Measurements from ENCODE around the gene KLHL9. TPM values are rescaled to one million over a fixed set of nuclear protein-coding genes. Genes with fewer than 3 reads are reported as not detected.

The KLHL9 gene
- total and polyA plus RNA-seq, 8 donors: 4.1 to 35.7 (median 9.6) TPM

- Histone ChIP-seq H3K4me3 (no peak overlapping the region), H3K27ac (no peak overlapping the region), H3K4me1 (no peaks in the 10 kb centered on the region), H3K9me3 (no peaks in the 10 kb centered on the region), H3K36me3 (no peaks in the 10 kb centered on the region), H3K27me3 (no peaks in the 10 kb centered on the region)
- no peak for TF ChIP-seq POLR2AphosphoS5 (IDR thresholded peaks at IDR 0.05)
- no peak for TF ChIP-seq CTCF (IDR thresholded peaks at IDR 0.05)
- TF ChIP-seq EP300 (IDR thresholded peaks at IDR 0.05): no peak
- no peak for TF ChIP-seq POLR2A (IDR thresholded peaks at IDR 0.05)
- 89 to 94% (median 90%) methylated on average over 5 of the region's 5 CpGs for WGBS, 5 donors
- DNase-seq: no peak
- intact Hi-C loops (cut with DNase I; ENCODE audit: low total_unique reads): no loop called here
Observed at GRCh38 chr9:21286099-21286498, 49.1 kb downstream of the KLHL9 start.

GRCh38 chr9:21281275-21281674 lies 53.9 kb downstream of the KLHL9 start:
- H3K4me3 ChIP-seq: no peak overlapping the region
- no peak for DNase-seq
- H3K27me3 ChIP-seq: no peaks in the 10 kb centered on the region
- no peaks in the 10 kb centered on the region for H3K9me3 ChIP-seq
- no peak for TF ChIP-seq POLR2AphosphoS5 (IDR thresholded peaks at IDR 0.05)
- no peak for TF ChIP-seq EP300 (IDR thresholded peaks at IDR 0.05)
- no peak for TF ChIP-seq CTCF (IDR thresholded peaks at IDR 0.05)
- no peak for TF ChIP-seq POLR2A (IDR thresholded peaks at IDR 0.05)
- WGBS, 5 donors: 29 to 83% (median 60%) methylated on average over 2 of the region's 2 CpGs
- intact Hi-C loops (cut with DNase I; ENCODE audit: low total_unique reads): no loop called here
- no peak overlapping the region for H3K27ac ChIP-seq
- H3K4me1 ChIP-seq: no peaks in the 10 kb centered on the region
- H3K36me3 ChIP-seq: no peaks in the 10 kb centered on the region

Other genes starting within 250 kb of the KLHL9 start
- gene IFNW1, start 193.6 kb downstream of the KLHL9 start, total RNA-seq: not detected
- gene IFNW1, start 193.6 kb downstream of the KLHL9 start, polyA plus RNA-seq: not detected
- gene IFNA21, start 168.7 kb downstream of the KLHL9 start, total RNA-seq: not detected
- not detected for gene IFNA21, start 168.7 kb downstream of the KLHL9 start, polyA plus RNA-seq
- gene IFNA4, start 147.8 kb downstream of the KLHL9 start, total RNA-seq: not detected
- not detected for gene IFNA4, start 147.8 kb downstream of the KLHL9 start, polyA plus RNA-seq
- gene IFNA7, start 133.2 kb downstream of the KLHL9 start, total RNA-seq: not detected
- not detected for gene IFNA7, start 133.2 kb downstream of the KLHL9 start, polyA plus RNA-seq
- not detected for gene IFNA10, start 128.3 kb downstream of the KLHL9 start, total RNA-seq
- not detected for gene IFNA10, start 128.3 kb downstream of the KLHL9 start, polyA plus RNA-seq
- not detected for gene IFNA16, start 118.1 kb downstream of the KLHL9 start, total RNA-seq
- gene IFNA16, start 118.1 kb downstream of the KLHL9 start, polyA plus RNA-seq: not detected
- not detected for gene IFNA17, start 107.2 kb downstream of the KLHL9 start, total RNA-seq
- not detected for gene IFNA17, start 107.2 kb downstream of the KLHL9 start, polyA plus RNA-seq
- gene IFNA14, start 95.4 kb downstream of the KLHL9 start, total RNA-seq: not detected
- gene IFNA14, start 95.4 kb downstream of the KLHL9 start, polyA plus RNA-seq: not detected
- gene IFNA5, start 30.1 kb downstream of the KLHL9 start, total RNA-seq: 1 to 10 TPM in 1 of 5 donors, under 1 TPM in 1, not detected in 3; 0.92 to 1.6 TPM
- not detected for gene IFNA5, start 30.1 kb downstream of the KLHL9 start, polyA plus RNA-seq
- not detected for gene IFNA6, start 15.5 kb upstream of the KLHL9 start, total RNA-seq
- not detected for gene IFNA6, start 15.5 kb upstream of the KLHL9 start, polyA plus RNA-seq
- gene IFNA13, start 32.7 kb upstream of the KLHL9 start, total RNA-seq: not detected
- not detected for gene IFNA13, start 32.7 kb upstream of the KLHL9 start, polyA plus RNA-seq
- not detected for gene IFNA2, start 50.0 kb upstream of the KLHL9 start, total RNA-seq
- not detected for gene IFNA2, start 50.0 kb upstream of the KLHL9 start, polyA plus RNA-seq
- gene IFNA8, start 73.7 kb upstream of the KLHL9 start, total RNA-seq: not detected
- not detected for gene IFNA8, start 73.7 kb upstream of the KLHL9 start, polyA plus RNA-seq
- not detected for gene IFNA1, start 105.0 kb upstream of the KLHL9 start, total RNA-seq
- not detected for gene IFNA1, start 105.0 kb upstream of the KLHL9 start, polyA plus RNA-seq
- gene IFNE, start 146.9 kb upstream of the KLHL9 start, total RNA-seq: 1 to 10 TPM in 1 of 5 donors, under 1 TPM in 1, not detected in 3; 0.73 to 2.9 TPM
- 1 to 10 TPM in 1 of 3 donors, not detected in 2; 1.8 TPM for gene IFNE, start 146.9 kb upstream of the KLHL9 start, polyA plus RNA-seq

Data from stomach (tissue), 9 donors.